Brain microvascular endothelial cell (primary cell): ENCODE results near the gene LSMEM2.
"Not testable (repeated sequence)": the region's sequence is repeated elsewhere in the genome, so short reads cannot be mapped to it uniquely, and the experiment has no call there.

Experiments used
- DNase-seq: peaks from one replicate; pipeline ENCODE4 v3.0.0-alpha.2; 2020
- H3K27ac ChIP-seq: fragments of 250-450 bp; sonication (Bioruptor Pico); 2 replicates; pipeline ENCODE4 v1.5.1; 2020; ENCODE audit warnings: mild to moderate bottlenecking, moderate library complexity
- H3K27me3 ChIP-seq: fragments of 250-450 bp; sonication (Bioruptor Pico); replicated peaks from 2 replicates; pipeline ENCODE4 v1.5.1; 2020; ENCODE audit warnings: mild to moderate bottlenecking
- H3K36me3 ChIP-seq: fragments of 250-450 bp; sonication (Bioruptor Pico); replicated peaks from 2 replicates; pipeline ENCODE4 v1.5.1; 2020; ENCODE audit warnings: mild to moderate bottlenecking
- H3K4me3 ChIP-seq: 2 replicates; pipeline ENCODE4 v1.5.1; 2011; ENCODE audit warnings: low read depth, mild to moderate bottlenecking, control low read depth, low read length, moderate library complexity
- in situ Hi-C: cut with HindIII; loops from 2 replicates; pipeline ENCODE4 v1.10.0; 2017; ENCODE audit warnings: low sequenced_read_pairs, low pct_ligation_motif_present
- TF ChIP-seq, protein P1 (sequence below): IDR thresholded peaks from 2 replicates; pipeline ENCODE4 v1.5.1; 2011; ENCODE audit warnings: low read depth, mild to moderate bottlenecking, moderate library complexity, low read length, control low read depth, inconsistent platforms; ENCODE audit errors: missing control alignments

LSMEM2 gene

DNA sequence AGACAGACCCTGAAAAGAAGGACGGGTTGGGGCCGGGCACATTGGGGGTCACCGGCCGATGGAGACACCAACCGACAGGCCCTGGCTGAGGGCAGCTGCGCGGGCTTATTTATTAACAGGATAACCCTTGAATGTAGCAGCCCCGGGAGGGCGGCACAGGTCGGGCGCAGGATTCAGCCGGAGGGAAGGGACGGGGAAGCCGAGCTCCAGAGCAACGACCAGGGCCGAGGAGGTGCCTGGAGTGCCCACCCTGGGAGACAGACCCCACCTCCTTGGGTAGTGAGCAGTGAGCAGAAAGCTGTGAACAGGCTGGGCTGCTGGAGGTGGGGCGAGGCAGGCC is 2.2 kb upstream of the LSMEM2 start:
- in situ Hi-C loops: no loop called here
- H3K4me3 ChIP-seq: no peak overlapping the region
- H3K27me3 ChIP-seq: peaks cover 26% of the 10 kb centered on the region
- TF ChIP-seq, protein P1, sequence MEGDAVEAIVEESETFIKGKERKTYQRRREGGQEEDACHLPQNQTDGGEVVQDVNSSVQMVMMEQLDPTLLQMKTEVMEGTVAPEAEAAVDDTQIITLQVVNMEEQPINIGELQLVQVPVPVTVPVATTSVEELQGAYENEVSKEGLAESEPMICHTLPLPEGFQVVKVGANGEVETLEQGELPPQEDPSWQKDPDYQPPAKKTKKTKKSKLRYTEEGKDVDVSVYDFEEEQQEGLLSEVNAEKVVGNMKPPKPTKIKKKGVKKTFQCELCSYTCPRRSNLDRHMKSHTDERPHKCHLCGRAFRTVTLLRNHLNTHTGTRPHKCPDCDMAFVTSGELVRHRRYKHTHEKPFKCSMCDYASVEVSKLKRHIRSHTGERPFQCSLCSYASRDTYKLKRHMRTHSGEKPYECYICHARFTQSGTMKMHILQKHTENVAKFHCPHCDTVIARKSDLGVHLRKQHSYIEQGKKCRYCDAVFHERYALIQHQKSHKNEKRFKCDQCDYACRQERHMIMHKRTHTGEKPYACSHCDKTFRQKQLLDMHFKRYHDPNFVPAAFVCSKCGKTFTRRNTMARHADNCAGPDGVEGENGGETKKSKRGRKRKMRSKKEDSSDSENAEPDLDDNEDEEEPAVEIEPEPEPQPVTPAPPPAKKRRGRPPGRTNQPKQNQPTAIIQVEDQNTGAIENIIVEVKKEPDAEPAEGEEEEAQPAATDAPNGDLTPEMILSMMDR: no peak
- DNase-seq: no peak
- no peaks in the 10 kb centered on the region for H3K36me3 ChIP-seq
- no peak overlapping the region for H3K27ac ChIP-seq

DNA sequence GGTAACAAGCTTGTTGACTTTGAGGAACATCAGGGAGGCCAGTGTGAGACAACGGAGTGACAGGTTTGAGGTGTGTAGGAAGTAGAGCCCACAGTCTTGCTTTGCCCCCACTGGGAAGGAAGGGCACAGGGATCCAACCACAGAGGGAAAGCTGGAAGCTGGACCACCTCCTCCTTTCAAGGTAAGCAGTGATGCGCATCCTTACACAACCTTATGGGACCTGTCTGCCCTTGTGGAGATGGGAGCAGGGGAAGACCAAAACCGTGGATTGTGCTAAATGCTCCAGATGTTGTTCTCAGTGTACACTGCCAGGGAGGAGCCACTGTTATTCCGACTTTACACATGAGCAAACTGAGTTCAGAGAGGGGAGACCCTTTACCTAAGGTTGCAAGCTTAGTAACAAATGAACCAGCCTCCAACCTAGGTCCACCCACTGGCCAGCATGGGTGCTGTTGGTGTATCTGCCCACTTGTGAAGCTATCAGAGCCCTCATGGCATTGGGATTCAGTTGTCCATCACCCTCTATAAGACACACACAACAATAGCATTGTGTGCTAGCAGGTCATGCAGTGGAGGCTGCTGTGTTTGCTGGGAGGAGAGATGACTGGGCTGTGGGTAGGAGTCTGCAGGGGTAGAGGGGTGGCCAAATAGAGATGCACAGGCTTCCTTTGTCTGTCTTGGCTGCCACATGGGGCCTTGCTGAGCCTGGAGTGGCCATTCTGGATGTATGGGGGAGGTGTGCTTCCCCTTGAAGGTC is 586 bp upstream of the LSMEM2 start:
- Histone ChIP-seq H3K4me3 (no peak overlapping the region), H3K27ac (no peak overlapping the region), H3K27me3 (peaks cover 26% of the 10 kb centered on the region), H3K36me3 (no peaks in the 10 kb centered on the region)
- TF ChIP-seq, protein P1: no peak
- no peak for DNase-seq
- in situ Hi-C loops: no loop called here

DNA sequence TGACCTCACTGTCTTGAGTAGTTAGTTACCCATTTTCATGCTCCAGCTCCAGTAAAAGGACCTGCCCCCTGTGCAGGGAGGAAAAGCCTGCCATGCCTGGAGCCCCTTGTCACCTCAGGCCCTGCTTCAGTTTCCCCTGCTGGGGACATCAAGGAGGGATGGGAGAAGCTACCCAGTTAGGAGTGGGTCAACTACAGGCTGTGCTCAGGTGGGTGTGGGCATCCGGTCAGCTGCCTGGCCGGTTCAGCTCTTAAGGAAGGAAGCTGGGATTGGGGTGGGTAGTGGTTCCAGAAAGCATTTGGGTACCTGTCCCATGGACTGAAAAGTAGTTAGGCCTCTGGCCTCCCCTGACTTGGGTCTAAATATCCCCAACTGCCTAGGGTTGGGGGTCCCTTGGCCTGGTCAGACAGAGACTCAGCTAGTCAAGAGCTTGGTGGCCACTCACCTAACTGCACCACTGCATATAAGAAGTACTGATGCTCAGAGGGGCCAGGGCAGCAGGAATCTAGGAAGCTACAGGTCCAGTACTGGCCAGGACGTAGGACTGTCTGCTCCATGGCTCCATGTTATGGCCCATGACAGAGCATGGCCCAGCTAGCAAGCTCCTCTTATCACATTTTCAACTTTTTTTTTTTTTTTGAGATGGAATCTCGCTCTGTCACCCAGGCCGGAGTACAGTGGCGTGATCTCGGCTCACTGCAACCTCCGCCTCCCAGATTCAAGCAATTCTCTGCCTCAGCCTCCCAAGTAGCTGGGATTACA is 549 bp downstream of the LSMEM2 start:
- H3K4me3 ChIP-seq: no peak overlapping the region
- no peak overlapping the region for H3K27ac ChIP-seq
- TF ChIP-seq, protein P1: no peak
- in situ Hi-C loops: no loop called here
- no peak for DNase-seq
- H3K27me3 ChIP-seq: peaks cover 14% of the 10 kb centered on the region
- no peaks in the 10 kb centered on the region for H3K36me3 ChIP-seq

DNA sequence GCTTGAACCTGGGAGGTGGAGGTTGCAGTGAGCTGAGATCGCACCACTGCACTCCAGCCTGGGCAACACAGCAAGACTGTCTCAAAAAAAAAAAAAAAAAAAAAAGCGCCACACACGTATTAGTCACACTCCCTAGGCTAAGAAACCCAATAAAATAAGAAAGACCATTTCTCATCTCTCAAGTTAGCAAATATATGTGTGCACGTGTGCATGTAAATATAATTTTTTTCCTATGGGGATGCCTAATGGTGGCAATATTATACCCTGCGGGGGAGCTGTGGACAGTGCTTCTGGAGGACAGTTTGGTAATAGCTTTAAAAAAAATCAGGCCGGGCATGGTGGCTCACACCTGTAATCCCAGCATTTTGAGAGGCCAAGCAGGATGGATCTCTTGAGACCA is 5.2 kb downstream of the LSMEM2 start:
- in situ Hi-C loops, H3K4me3 ChIP-seq: not testable (repeated sequence)

DNA sequence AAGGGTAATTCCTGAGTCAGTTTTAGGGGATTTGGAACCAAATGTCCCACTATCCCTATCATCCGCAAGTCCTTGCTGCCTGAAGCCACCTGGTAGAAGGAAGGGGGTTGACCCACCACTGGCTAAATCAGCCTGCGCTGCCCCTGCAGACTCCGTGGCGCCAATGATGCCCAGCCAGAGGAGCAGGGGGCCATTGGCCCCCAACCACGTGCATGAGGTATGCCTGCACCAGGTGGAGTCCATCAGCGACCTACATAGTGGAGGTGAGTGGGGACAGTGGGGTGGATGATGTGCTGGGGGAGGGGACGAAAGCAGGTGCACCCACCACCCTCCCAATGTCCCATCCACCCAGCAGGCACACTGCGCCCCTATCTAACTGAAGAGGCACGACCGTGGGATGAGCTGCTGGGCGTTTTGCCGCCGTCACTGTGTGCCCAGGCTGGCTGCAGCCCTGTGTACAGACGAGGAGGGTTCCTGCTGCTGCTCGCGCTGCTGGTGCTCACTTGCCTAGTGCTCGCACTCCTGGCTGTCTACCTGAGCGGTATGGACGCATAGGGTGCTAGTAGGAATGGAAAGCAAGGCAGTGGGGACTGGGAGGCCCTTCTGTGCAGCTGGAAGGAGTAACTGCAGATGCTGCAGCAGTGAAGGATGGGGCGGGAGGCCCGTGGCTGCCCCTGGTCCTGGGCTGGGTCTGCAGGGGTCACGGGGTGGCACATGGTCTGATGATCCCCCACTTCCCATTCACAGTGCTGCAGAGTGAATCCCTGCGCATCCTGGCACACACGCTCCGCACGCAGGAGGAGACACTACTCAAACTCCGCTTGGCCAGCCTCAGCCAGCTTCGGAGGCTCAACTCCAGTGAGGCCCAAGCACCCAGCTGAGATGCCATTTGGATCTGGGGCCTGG is 7.7 kb downstream of the LSMEM2 start:
- TF ChIP-seq, protein P1: no peak
- no peak for DNase-seq
- Histone ChIP-seq H3K27ac (no peak overlapping the region), H3K36me3 (peaks cover 25% of the 10 kb centered on the region), H3K4me3 (no peak overlapping the region), H3K27me3 (no peaks in the 10 kb centered on the region)
- in situ Hi-C loops: no loop called here

More for the DNA sequence above, 5.2 kb downstream of the LSMEM2 start:
- not testable (repeated sequence) for H3K27ac ChIP-seq, H3K27me3 ChIP-seq, DNase-seq
- H3K36me3 ChIP-seq: peaks cover 14% of the 10 kb centered on the region

DNA sequence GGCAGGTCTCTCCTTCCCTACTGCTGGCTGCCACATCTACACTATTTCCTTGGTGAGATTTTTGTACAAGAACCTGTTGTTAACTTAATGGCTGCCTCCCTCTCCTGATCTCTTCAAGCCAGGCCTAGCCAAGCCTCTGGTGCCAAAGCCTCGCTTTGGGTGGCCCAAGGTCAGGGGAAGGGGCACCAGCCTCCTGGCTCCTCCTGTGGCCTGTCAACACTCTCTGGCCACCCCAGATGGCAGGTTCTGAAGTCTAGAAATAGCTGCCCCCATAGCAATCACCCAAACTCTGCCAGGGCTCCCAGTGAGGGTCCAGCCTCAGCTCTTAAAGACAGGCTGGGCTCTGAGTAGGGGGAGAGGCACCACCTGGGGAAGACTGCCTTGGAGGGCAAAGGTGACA is 8.4 kb downstream of the LSMEM2 start:
- no peak for DNase-seq
- in situ Hi-C loops: no loop called here
- TF ChIP-seq, protein P1: no peak
- Histone ChIP-seq H3K36me3 (peaks cover 25% of the 10 kb centered on the region), H3K27me3 (no peaks in the 10 kb centered on the region), H3K27ac (no peak overlapping the region), H3K4me3 (no peak overlapping the region)
